ENCODE measurements around the gene VEPH1. TPM values are rescaled to one million over a fixed set of nuclear protein-coding genes. Genes with fewer than 3 reads are reported as not detected.

Gene VEPH1
- total RNA-seq, 5 donors from 2014 or later (not counting 1 experiment from before 2014, with no cell fraction given) = 0.33 to 0.67 (median 0.35) TPM; not detected in 2

- Histone ChIP-seq H3K36me3 (ENCODE audit: control insufficient read depth in 2 of 2, extremely low read depth in 1 of 2, insufficient read depth in 1 of 2, low read length in 1 of 2) (no peaks in the 10 kb centered on the region), H3K27me3 (replicated peaks in 1 of 2; ENCODE audit: control insufficient read depth in 2 of 2, extremely low read depth in 1 of 2, insufficient read depth in 2 of 2, low read length in 1 of 2) (no peaks in the 10 kb centered on the region), H3K4me3 (ENCODE audit: control insufficient read depth in 1 of 2, extremely low read depth in 1 of 2, low read length in 1 of 2) (no peak overlapping the region), H3K27ac (ENCODE audit: low read length) (no peak overlapping the region), H3K4me1 (ENCODE audit: control insufficient read depth in 1 of 2, extremely low read depth in 1 of 2, insufficient read depth in 2 of 2, low read length in 2 of 2) (no peaks in the 10 kb centered on the region), H3K9me3 (no peaks in the 10 kb centered on the region)
- no peak overlapping the region for H3K27ac Mint-ChIP-seq
- H3K36me3 Mint-ChIP-seq = no peaks in the 10 kb centered on the region
- no peaks in the 10 kb centered on the region for H3K4me1 Mint-ChIP-seq
- no CpG with 5 or more reads among the region's 2 CpGs for WGBS (ENCODE audit: insufficient coverage)
- DNase-seq (no peak), ATAC-seq (replicated peaks in 1 of 4) (no peak)
- no peaks in the 10 kb centered on the region for H3K27me3 Mint-ChIP-seq
- H3K9me3 Mint-ChIP-seq = no peaks in the 10 kb centered on the region
- CTCF ChIA-PET = interaction anchor here in 1 of 2 donors (0.6 to 0.7 kb wide), 2 partner anchors 45 to 203 kb away, joined by 3 to 4 read pairs; no protein-coding TSS in a partner anchor
- POLR2A ChIA-PET = no interaction called here
- H3K4me3 Mint-ChIP-seq = no peak overlapping the region
Measured at GRCh38 chr3:157370867-157371266, 132.3 kb downstream of the VEPH1 start.

- Histone ChIP-seq H3K27me3 (replicated peaks in 1 of 2; ENCODE audit: control insufficient read depth in 2 of 2, extremely low read depth in 1 of 2, insufficient read depth in 2 of 2, low read length in 1 of 2) (no peaks in the 10 kb centered on the region), H3K27ac (ENCODE audit: low read length) (no peak overlapping the region), H3K36me3 (ENCODE audit: control insufficient read depth in 2 of 2, extremely low read depth in 1 of 2, insufficient read depth in 1 of 2, low read length in 1 of 2) (no peaks in the 10 kb centered on the region), H3K4me1 (ENCODE audit: control insufficient read depth in 1 of 2, extremely low read depth in 1 of 2, insufficient read depth in 2 of 2, low read length in 2 of 2) (no peaks in the 10 kb centered on the region), H3K4me3 (ENCODE audit: control insufficient read depth in 1 of 2, extremely low read depth in 1 of 2, low read length in 1 of 2) (no peak overlapping the region), H3K9me3 (no peaks in the 10 kb centered on the region)
- H3K4me3 Mint-ChIP-seq = no peak overlapping the region
- no peak for ATAC-seq (replicated peaks in 1 of 4)
- DNase-seq = no peak
- H3K9me3 Mint-ChIP-seq = no peaks in the 10 kb centered on the region
- no peak overlapping the region for H3K27ac Mint-ChIP-seq
- no peaks in the 10 kb centered on the region for H3K27me3 Mint-ChIP-seq
- CTCF ChIA-PET = interaction anchor here in 1 of 2 donors (0.6 to 0.7 kb wide), 2 partner anchors 46 to 202 kb away, joined by 3 to 4 read pairs; no protein-coding TSS in a partner anchor
- no peaks in the 10 kb centered on the region for H3K4me1 Mint-ChIP-seq
- POLR2A ChIA-PET = no interaction called here
- no CpG with 5 or more reads among the region's 4 CpGs for WGBS (ENCODE audit: insufficient coverage)
- no peaks in the 10 kb centered on the region for H3K36me3 Mint-ChIP-seq
Measured at GRCh38 chr3:157369727-157370421, 133.3 kb downstream of the VEPH1 start.

- Mint-ChIP-seq H3K9me3 (no peaks in the 10 kb centered on the region), H3K36me3 (no peaks in the 10 kb centered on the region), H3K4me3 (no peak overlapping the region), H3K4me1 (no peaks in the 10 kb centered on the region), H3K27ac (no peak overlapping the region), H3K27me3 (no peaks in the 10 kb centered on the region)
- Histone ChIP-seq H3K27ac (ENCODE audit: low read length) (no peak overlapping the region), H3K27me3 (replicated peaks in 1 of 2; ENCODE audit: control insufficient read depth in 2 of 2, extremely low read depth in 1 of 2, insufficient read depth in 2 of 2, low read length in 1 of 2) (no peaks in the 10 kb centered on the region), H3K4me3 (ENCODE audit: control insufficient read depth in 1 of 2, extremely low read depth in 1 of 2, low read length in 1 of 2) (no peak overlapping the region), H3K36me3 (ENCODE audit: control insufficient read depth in 2 of 2, extremely low read depth in 1 of 2, insufficient read depth in 1 of 2, low read length in 1 of 2) (no peaks in the 10 kb centered on the region), H3K4me1 (ENCODE audit: control insufficient read depth in 1 of 2, extremely low read depth in 1 of 2, insufficient read depth in 2 of 2, low read length in 2 of 2) (no peaks in the 10 kb centered on the region), H3K9me3 (no peaks in the 10 kb centered on the region)
- no peak for DNase-seq
- ChIA-PET POLR2A (no interaction called here), CTCF (no interaction called here)
- WGBS (ENCODE audit: insufficient coverage) = 85% methylated on average over 1 of the region's 3 CpGs
- ATAC-seq (replicated peaks in 1 of 4) = no peak
Measured at GRCh38 chr3:157368171-157368570, 135.0 kb downstream of the VEPH1 start.

GRCh38 chr3:157363393-157363792, 139.8 kb downstream of the VEPH1 start:
- Histone ChIP-seq H3K36me3 (ENCODE audit: control insufficient read depth in 2 of 2, extremely low read depth in 1 of 2, insufficient read depth in 1 of 2, low read length in 1 of 2) (no peaks in the 10 kb centered on the region), H3K9me3 (no peaks in the 10 kb centered on the region), H3K27ac (ENCODE audit: low read length) (no peak overlapping the region), H3K4me1 (ENCODE audit: control insufficient read depth in 1 of 2, extremely low read depth in 1 of 2, insufficient read depth in 2 of 2, low read length in 2 of 2) (no peaks in the 10 kb centered on the region), H3K27me3 (replicated peaks in 1 of 2; ENCODE audit: control insufficient read depth in 2 of 2, extremely low read depth in 1 of 2, insufficient read depth in 2 of 2, low read length in 1 of 2) (no peaks in the 10 kb centered on the region), H3K4me3 (ENCODE audit: control insufficient read depth in 1 of 2, extremely low read depth in 1 of 2, low read length in 1 of 2) (no peak overlapping the region)
- ChIA-PET CTCF (no interaction called here), POLR2A (no interaction called here)
- Mint-ChIP-seq H3K27ac (no peak overlapping the region), H3K9me3 (no peaks in the 10 kb centered on the region), H3K4me3 (no peak overlapping the region), H3K27me3 (no peaks in the 10 kb centered on the region), H3K36me3 (no peaks in the 10 kb centered on the region), H3K4me1 (no peaks in the 10 kb centered on the region)
- no peak for DNase-seq
- no CpG with 5 or more reads among the region's 3 CpGs for WGBS (ENCODE audit: insufficient coverage)
- ATAC-seq (replicated peaks in 1 of 4) = no peak

- ChIA-PET POLR2A (no interaction called here), CTCF (no interaction called here)
- Histone ChIP-seq H3K4me3 (ENCODE audit: control insufficient read depth in 1 of 2, extremely low read depth in 1 of 2, low read length in 1 of 2) (no peak overlapping the region), H3K4me1 (ENCODE audit: control insufficient read depth in 1 of 2, extremely low read depth in 1 of 2, insufficient read depth in 2 of 2, low read length in 2 of 2) (no peaks in the 10 kb centered on the region), H3K27ac (ENCODE audit: low read length) (no peak overlapping the region), H3K27me3 (replicated peaks in 1 of 2; ENCODE audit: control insufficient read depth in 2 of 2, extremely low read depth in 1 of 2, insufficient read depth in 2 of 2, low read length in 1 of 2) (no peaks in the 10 kb centered on the region), H3K36me3 (ENCODE audit: control insufficient read depth in 2 of 2, extremely low read depth in 1 of 2, insufficient read depth in 1 of 2, low read length in 1 of 2) (no peaks in the 10 kb centered on the region), H3K9me3 (no peaks in the 10 kb centered on the region)
- no peak for DNase-seq
- H3K36me3 Mint-ChIP-seq = no peaks in the 10 kb centered on the region
- no peak for ATAC-seq (replicated peaks in 1 of 4)
- H3K27ac Mint-ChIP-seq = no peak overlapping the region
- H3K4me3 Mint-ChIP-seq = no peak overlapping the region
- no peaks in the 10 kb centered on the region for H3K9me3 Mint-ChIP-seq
- no peaks in the 10 kb centered on the region for H3K4me1 Mint-ChIP-seq
- no peaks in the 10 kb centered on the region for H3K27me3 Mint-ChIP-seq
- WGBS (ENCODE audit: insufficient coverage) = no CpG with 5 or more reads among the region's 2 CpGs
Measured at GRCh38 chr3:157362348-157362747, 140.9 kb downstream of the VEPH1 start.

- no peaks in the 10 kb centered on the region for H3K27me3 Mint-ChIP-seq
- ATAC-seq (replicated peaks in 1 of 4) (no peak), DNase-seq (no peak)
- no peaks in the 10 kb centered on the region for H3K4me1 ChIP-seq (ENCODE audit: control insufficient read depth in 1 of 2, extremely low read depth in 1 of 2, insufficient read depth in 2 of 2, low read length in 2 of 2)
- H3K27ac ChIP-seq (ENCODE audit: low read length) = no peak overlapping the region
- H3K27ac Mint-ChIP-seq = no peak overlapping the region
- no peaks in the 10 kb centered on the region for H3K4me1 Mint-ChIP-seq
- no peaks in the 10 kb centered on the region for H3K9me3 ChIP-seq
- POLR2A ChIA-PET = no interaction called here
- CTCF ChIA-PET = no interaction called here
- no peaks in the 10 kb centered on the region for H3K9me3 Mint-ChIP-seq
- no peaks in the 10 kb centered on the region for H3K36me3 ChIP-seq (ENCODE audit: control insufficient read depth in 2 of 2, extremely low read depth in 1 of 2, insufficient read depth in 1 of 2, low read length in 1 of 2)
- H3K27me3 ChIP-seq (replicated peaks in 1 of 2; ENCODE audit: control insufficient read depth in 2 of 2, extremely low read depth in 1 of 2, insufficient read depth in 2 of 2, low read length in 1 of 2) = no peaks in the 10 kb centered on the region
- 75% methylated on average over 1 of the region's 2 CpGs for WGBS (ENCODE audit: insufficient coverage)
- no peak overlapping the region for H3K4me3 Mint-ChIP-seq
- H3K36me3 Mint-ChIP-seq = no peaks in the 10 kb centered on the region
- no peak overlapping the region for H3K4me3 ChIP-seq (ENCODE audit: control insufficient read depth in 1 of 2, extremely low read depth in 1 of 2, low read length in 1 of 2)
Measured at GRCh38 chr3:157360044-157360443, 143.2 kb downstream of the VEPH1 start.

- Mint-ChIP-seq H3K36me3 (no peaks in the 10 kb centered on the region), H3K9me3 (peaks cover 0 to 6% (median 3%) of the 10 kb centered on the region in 3 donors), H3K4me1 (no peaks in the 10 kb centered on the region), H3K27me3 (no peaks in the 10 kb centered on the region), H3K4me3 (no peak overlapping the region), H3K27ac (no peak overlapping the region)
- POLR2A ChIA-PET = no interaction called here
- DNase-seq = no peak
- Histone ChIP-seq H3K4me1 (ENCODE audit: control insufficient read depth in 1 of 2, extremely low read depth in 1 of 2, insufficient read depth in 2 of 2, low read length in 2 of 2) (no peaks in the 10 kb centered on the region), H3K4me3 (ENCODE audit: control insufficient read depth in 1 of 2, extremely low read depth in 1 of 2, low read length in 1 of 2) (no peak overlapping the region), H3K27ac (ENCODE audit: low read length) (no peak overlapping the region), H3K27me3 (replicated peaks in 1 of 2; ENCODE audit: control insufficient read depth in 2 of 2, extremely low read depth in 1 of 2, insufficient read depth in 2 of 2, low read length in 1 of 2) (no peaks in the 10 kb centered on the region), H3K9me3 (no peaks in the 10 kb centered on the region), H3K36me3 (ENCODE audit: control insufficient read depth in 2 of 2, extremely low read depth in 1 of 2, insufficient read depth in 1 of 2, low read length in 1 of 2) (no peaks in the 10 kb centered on the region)
- CTCF ChIA-PET = no interaction called here
- WGBS (ENCODE audit: insufficient coverage) = no CpG with 5 or more reads among the region's 1 CpG
- ATAC-seq (replicated peaks in 1 of 4) = no peak
Measured at GRCh38 chr3:157356541-157356940, 146.7 kb downstream of the VEPH1 start.
